Right lobe of liver (tissue), 6 donors: ENCODE data around the gene NXPH1. TPM values are rescaled to one million over a fixed set of nuclear protein-coding genes. Genes with fewer than 3 reads are reported as not detected.

ENCODE experiments used
- ATAC-seq, 4 donors: fragments of 200-7000 bp; cut with Tn5 transposase; one replicate each; pipeline ENCODE4 v1.9.1; 2020; ENCODE audit warnings: mild to moderate bottlenecking in 4 of 4, moderate library complexity in 4 of 4
- DNase-seq, 3 donors: peaks; one replicate each; pipeline ENCODE4 v3.0.0-alpha.2; 2020
- H3K27ac ChIP-seq, 3 donors: fragments of 200-600 bp; one replicate each; pipeline ENCODE4 v1.8.0; 2022
- H3K27me3 ChIP-seq, 2 donors: fragments of 200-600 bp; one replicate each; pipeline ENCODE4 v1.8.0; 2022
- H3K36me3 ChIP-seq, 4 donors: fragments of 200-600 bp; sonication (generic) in 1 of 4; one replicate each; pipeline versions ENCODE4 v1.5.1 to v1.8.0; 2017 to 2022; ENCODE audit warnings: control low read depth in 1 of 4
- H3K4me1 ChIP-seq, 4 donors: fragments of 200-600 bp; sonication (generic) in 1 of 4; one replicate each; pipeline versions ENCODE4 v1.5.1 to v1.8.0; 2017 to 2022; ENCODE audit warnings: control low read depth in 1 of 4
- H3K4me3 ChIP-seq, 3 donors: fragments of 200-600 bp; one replicate each; pipeline ENCODE4 v1.8.0; 2022
- H3K9me3 ChIP-seq, 4 donors: fragments of 200-600 bp; sonication (generic) in 1 of 4; one replicate each; pipeline versions ENCODE4 v1.5.1 to v1.8.0; 2017 to 2022; ENCODE audit warnings: control low read depth in 1 of 4
- CTCF ChIP-seq, 4 donors: fragments of 200-600 bp in 3 of 4; fragments of 450-650 bp in 1 of 4; IDR thresholded peaks; one replicate each; pipeline versions ENCODE4 v1.5.1 to v1.8.0; 2016 to 2022; ENCODE audit warnings: antibody characterized with exemption in 4 of 4, mild to moderate bottlenecking in 2 of 4
- POLR2A ChIP-seq: fragments of 450-650 bp; IDR thresholded peaks from one replicate; pipeline ENCODE4 v1.6.1; 2017; ENCODE audit warnings: antibody characterized with exemption, mild to moderate bottlenecking
- WGBS: methylation state at CpG from one replicate; pipeline ENCODE4 v1.1.6; 2018; ENCODE audit warnings: low coverage, low lambda C conversion rate; ENCODE audit not compliant: insufficient coverage; ENCODE audit errors: missing lambda C conversion rate; 5-methylcytosine and 5-hydroxymethylcytosine counted together
- intact Hi-C, 2 donors: fragments of 100-400 bp; cut with DNase I; formaldehyde crosslinking; loops; one replicate each; pipeline versions ENCODE4 v1.11.2 to v1.14.1; 2022
- total RNA-seq, 6 experiments: library from RNA; depleted of rRNA in 2 of 6; stranded (reverse); fragments of >200 nt in 2 of 6; fragmentation: NEBNext Ultra II Directional in 3 of 6; extraction: Animal tissue kit (Norgen Biotek cat#: 25700) in 3 of 6; gene quantifications; one replicate each; pipeline versions ENCODE4 v1.1.0 to v1.2.4, GENCODE V29; 2016 to 2023
- donor health status: DM: no; HTN: yes; CAD: no.
- donor health status: DM: no; HTN: no; CAD: no.
- donor health status: DM: no; HTN: no; CAD: no.
- donor health status: DM: no; HTN: yes; CAD: no.
- donor health status: DM: no; HTN: yes; CAD: no.

The NXPH1 gene
- total RNA-seq, 6 experiments from 2014 or later = not detected

- WGBS = 51% methylated on average over 8 of the region's 8 CpGs
- Histone ChIP-seq H3K4me3 (no peak overlapping the region), H3K27ac (no peak overlapping the region), H3K9me3 (no peaks in the 10 kb centered on the region), H3K27me3 (no peaks in the 10 kb centered on the region), H3K36me3 (no peaks in the 10 kb centered on the region), H3K4me1 (no peaks in the 10 kb centered on the region)
- no peak for ATAC-seq
- intact Hi-C loops = no loop called here
- TF ChIP-seq POLR2A (no peak), CTCF (IDR thresholded peaks at IDR 0.05) (no peak)
- DNase-seq = no peak
These were observed 58.4 kb downstream of the NXPH1 start for GRCh38 chr7:8491544-8492489.

GRCh38 chr7:8499128-8499527, 65.7 kb downstream of the NXPH1 start:
- no peaks in the 10 kb centered on the region for H3K36me3 ChIP-seq

GRCh38 chr7:8500286-8500685, 66.9 kb downstream of the NXPH1 start:
- WGBS = 22% methylated on average over 2 of the region's 2 CpGs
- TF ChIP-seq CTCF (IDR thresholded peaks at IDR 0.05) = no peak
- TF ChIP-seq POLR2A = no peak
- intact Hi-C loops = no loop called here
- ATAC-seq = no peak
- Histone ChIP-seq H3K9me3 (no peaks in the 10 kb centered on the region), H3K4me3 (no peak overlapping the region), H3K27ac (no peak overlapping the region), H3K27me3 (no peaks in the 10 kb centered on the region), H3K4me1 (no peaks in the 10 kb centered on the region), H3K36me3 (no peaks in the 10 kb centered on the region)
- no peak for DNase-seq

More at GRCh38 chr7:8499128-8499527, 65.7 kb downstream of the NXPH1 start:
- DNase-seq = no peak
- Histone ChIP-seq H3K27ac (no peak overlapping the region), H3K4me3 (no peak overlapping the region), H3K27me3 (no peaks in the 10 kb centered on the region), H3K4me1 (no peaks in the 10 kb centered on the region), H3K9me3 (no peaks in the 10 kb centered on the region)
- ATAC-seq = no peak
- TF ChIP-seq CTCF (IDR thresholded peaks at IDR 0.05) = no peak
- TF ChIP-seq POLR2A = no peak
- intact Hi-C loops = no loop called here

GRCh38 chr7:8507566-8507965, 74.2 kb downstream of the NXPH1 start:
- Histone ChIP-seq H3K4me3 (no peak overlapping the region), H3K36me3 (no peaks in the 10 kb centered on the region), H3K9me3 (no peaks in the 10 kb centered on the region), H3K4me1 (no peaks in the 10 kb centered on the region), H3K27me3 (no peaks in the 10 kb centered on the region), H3K27ac (no peak overlapping the region)
- intact Hi-C loops = no loop called here
- DNase-seq (no peak), ATAC-seq (no peak)
- WGBS = 34% methylated on average over 2 of the region's 2 CpGs
- TF ChIP-seq POLR2A (no peak), CTCF (IDR thresholded peaks at IDR 0.05) (no peak)
